ENCODE measurements around the gene IRF9.
A peak's percentile ranks its signal among the peaks of the same experiment; 100 is the strongest.

Gene IRF9

GRCh38 chr14:24189059-24189375 is 28.0 kb downstream of the IRF9 start:
- peak overlapping the region; percentile 92 for H3K27ac ChIP-seq

GRCh38 chr14:24189460-24189859 is 28.4 kb downstream of the IRF9 start:
- H3K27ac ChIP-seq = peak overlapping the region; percentile 92
- TF ChIP-seq CTCF (IDR thresholded peaks at IDR 0.05) (no peak), ZFX (IDR thresholded peaks at IDR 0.05; ENCODE audit: borderline replicate concordance) (no peak)

More at GRCh38 chr14:24189059-24189375, 28.0 kb downstream of the IRF9 start:
- no peak for TF ChIP-seq CTCF (IDR thresholded peaks at IDR 0.05)
- TF ChIP-seq ZFX (IDR thresholded peaks at IDR 0.05; ENCODE audit: borderline replicate concordance) = no peak

GRCh38 chr14:24190416-24190815 is 29.4 kb downstream of the IRF9 start:
- H3K27ac ChIP-seq = no peak overlapping the region
- no peak for TF ChIP-seq ZFX (IDR thresholded peaks at IDR 0.05; ENCODE audit: borderline replicate concordance)

- no peak overlapping the region for H3K27ac ChIP-seq
- TF ChIP-seq ZFX (IDR thresholded peaks at IDR 0.05; ENCODE audit: borderline replicate concordance) (no peak), CTCF (IDR thresholded peaks at IDR 0.05) (no peak)
These were observed 31.9 kb downstream of the IRF9 start for GRCh38 chr14:24192933-24193332.

GRCh38 chr14:24194186-24194872 is 33.3 kb downstream of the IRF9 start:
- TF ChIP-seq ZFX (IDR thresholded peaks at IDR 0.05; ENCODE audit: borderline replicate concordance) (no peak), CTCF (IDR thresholded peaks at IDR 0.05) (no peak)
- peak overlapping the region; percentile 92 for H3K27ac ChIP-seq

GRCh38 chr14:24194873-24195185 is 33.8 kb downstream of the IRF9 start:
- H3K27ac ChIP-seq = peak overlapping the region; percentile 92
- TF ChIP-seq ZFX (IDR thresholded peaks at IDR 0.05; ENCODE audit: borderline replicate concordance) (no peak), CTCF (IDR thresholded peaks at IDR 0.05) (no peak)

GRCh38 chr14:24195186-24196070 is 34.4 kb downstream of the IRF9 start, which contains the start of gene TM9SF1:
TSS of gene TM9SF1 (minus strand) at chr14:24195441. CDS start at chr14:24195019, 422 bp downstream.
- peak within 1 kb of the TSS; percentile 92 for H3K27ac ChIP-seq
- TF ChIP-seq ZFX (IDR thresholded peaks at IDR 0.05; ENCODE audit: borderline replicate concordance) = no peak
- TF ChIP-seq CTCF (IDR thresholded peaks at IDR 0.05) = no peak
